ENCODE results near the gene CTPS1. TPM values are rescaled to one million over a fixed set of nuclear protein-coding genes. Genes with fewer than 3 reads are reported as not detected.

CTPS1 gene
- total and polyA plus RNA-seq, 2 of the 13 experiments (the other 11 are each of a cell fraction or from before 2014, with no cell fraction given) = 9.6 to 42.8 TPM

- TF ChIP-seq JDP2 (CRISPR knock-in tag; IDR thresholded peaks at IDR 0.05; ENCODE audit: borderline replicate concordance) (peak; percentile 65; the same call in 1 of the 2 replicates), ZSCAN5A (CRISPR knock-in tag; IDR thresholded peaks at IDR 0.05; ENCODE audit: borderline replicate concordance) (0 out of 2 replicates have a peak, but pooled peaks have one; percentile 21), ZNF749 (CRISPR knock-in tag; IDR thresholded peaks at IDR 0.05; ENCODE audit: borderline replicate concordance) (peak; percentile 78; the same call in 1 of the 2 replicates), SMC3 (IDR thresholded peaks at IDR 0.05; ENCODE audit: low read length) (no peak), CREB1 (IDR thresholded peaks at IDR 0.05) (peak; percentile 65), CREB1 (CRISPR knock-in tag; IDR thresholded peaks at IDR 0.05) (no peak), CBX2 (IDR thresholded peaks at IDR 0.05; ENCODE audit: low read depth, low read length) (no peak), CBX2 (CRISPR knock-in tag; IDR thresholded peaks at IDR 0.05; ENCODE audit: low read depth) (no peak), ZNF747 (CRISPR knock-in tag; IDR thresholded peaks at IDR 0.05; ENCODE audit: borderline replicate concordance) (peak; percentile 89; the same call in 1 of the 2 replicates), ERF (CRISPR knock-in tag; IDR thresholded peaks at IDR 0.05) (peak; percentile 78; the same call in 1 of the 2 replicates), THAP8 (CRISPR knock-in tag; IDR thresholded peaks at IDR 0.05; ENCODE audit: borderline replicate concordance) (no peak), STAT6 (CRISPR knock-in tag; IDR thresholded peaks at IDR 0.05; ENCODE audit: borderline replicate concordance) (no peak), SIN3A (IDR thresholded peaks at IDR 0.05; ENCODE audit: borderline replicate concordance, low read depth, low read length) (peak; percentile 83; the same call in 1 of the 2 replicates), HNF1A (IDR thresholded peaks at IDR 0.05; ENCODE audit: low read depth) (no peak), HNF1A (CRISPR knock-in tag; IDR thresholded peaks at IDR 0.05; ENCODE audit: borderline replicate concordance) (0 out of 2 replicates have a peak, but pooled peaks have one; percentile 45), LRRFIP1 (CRISPR knock-in tag; conservative IDR thresholded peaks at IDR 0.05) (no peak)
Observed at GRCh38 chr1:40979241-40980067, at the start of gene CTPS1 (continued).
